ENCODE measurements around the gene MSLN. TPM values are rescaled to one million over a fixed set of nuclear protein-coding genes. Genes with fewer than 3 reads are reported as not detected.
A peak's percentile ranks its signal among the peaks of the same experiment; 100 is the strongest.

MSLN gene
- total and polyA plus RNA-seq, 8 donors, result 0.92 to 83.7 (median 5.2) TPM; not detected in 1

- intact Hi-C loops (cut with DNase I; ENCODE audit: low total_unique reads), result no loop called here
- DNase-seq, result no peak
- Histone ChIP-seq H3K27me3 (peaks cover 0 to 51% (median 24%) of the 10 kb centered on the region in 3 donors), H3K27ac (no peak overlapping the region), H3K4me3 (no peak overlapping the region), H3K4me1 (peaks cover 49 to 65% (median 60%) of the 10 kb centered on the region in 4 donors), H3K36me3 (peaks cover 0 to 8% (median 0%) of the 10 kb centered on the region in 4 donors), H3K9me3 (no peaks in the 10 kb centered on the region)
- WGBS, 5 donors, result 65 to 72% (median 69%) methylated on average over 11 to 29 of the region's 29 CpGs
- TF ChIP-seq CTCF (IDR thresholded peaks at IDR 0.05) (no peak), POLR2AphosphoS5 (IDR thresholded peaks at IDR 0.05) (no peak), EP300 (IDR thresholded peaks at IDR 0.05) (no peak), POLR2A (IDR thresholded peaks at IDR 0.05) (no peak)
Measured at GRCh38 chr16:724188-725040, 36.1 kb upstream of the MSLN start.

- no peak for TF ChIP-seq POLR2AphosphoS5 (IDR thresholded peaks at IDR 0.05)
- TF ChIP-seq EP300 (IDR thresholded peaks at IDR 0.05), result no peak
- TF ChIP-seq CTCF (IDR thresholded peaks at IDR 0.05), result no peak
- no peak for TF ChIP-seq POLR2A (IDR thresholded peaks at IDR 0.05)
- 44 to 82% (median 68%) methylated on average over 3 to 7 of the region's 7 CpGs for whole genome bisulfite sequencing, 5 donors
- no peak for DNase-seq
- intact Hi-C loops (cut with DNase I; ENCODE audit: low total_unique reads), result no loop called here
- Histone ChIP-seq H3K4me1 (peaks cover 46 to 59% (median 54%) of the 10 kb centered on the region in 4 donors), H3K27me3 (peaks cover 0 to 52% (median 24%) of the 10 kb centered on the region in 3 donors), H3K36me3 (peaks cover 0 to 13% (median under 1%) of the 10 kb centered on the region in 4 donors), H3K4me3 (no peak overlapping the region), H3K9me3 (no peaks in the 10 kb centered on the region), H3K27ac (no peak overlapping the region)
Measured at GRCh38 chr16:725041-725376, 35.5 kb upstream of the MSLN start.

GRCh38 chr16:725463-726187 is 34.9 kb upstream of the MSLN start:
- TF ChIP-seq CTCF (IDR thresholded peaks at IDR 0.05), result no peak
- TF ChIP-seq POLR2A (IDR thresholded peaks at IDR 0.05), result no peak
- no peak for TF ChIP-seq POLR2AphosphoS5 (IDR thresholded peaks at IDR 0.05)
- no peak for TF ChIP-seq EP300 (IDR thresholded peaks at IDR 0.05)
- no peak overlapping the region for H3K4me3 ChIP-seq
- peaks cover 0 to 19% (median 6%) of the 10 kb centered on the region in 4 donors for H3K36me3 ChIP-seq
- peaks cover 40 to 53% (median 48%) of the 10 kb centered on the region in 4 donors for H3K4me1 ChIP-seq
- no peaks in the 10 kb centered on the region for H3K9me3 ChIP-seq
- peaks cover 0 to 52% (median 24%) of the 10 kb centered on the region in 3 donors for H3K27me3 ChIP-seq
- no peak for DNase-seq
- no peak overlapping the region for H3K27ac ChIP-seq
- intact Hi-C loops (cut with DNase I; ENCODE audit: low total_unique reads), result no loop called here
- 56 to 66% (median 58%) methylated on average over 7 to 23 of the region's 23 CpGs for WGBS, 5 donors

- TF ChIP-seq EP300 (IDR thresholded peaks at IDR 0.05), result no peak
- no peak for TF ChIP-seq POLR2A (IDR thresholded peaks at IDR 0.05)
- TF ChIP-seq POLR2AphosphoS5 (IDR thresholded peaks at IDR 0.05), result no peak
- no peak for TF ChIP-seq CTCF (IDR thresholded peaks at IDR 0.05)
- Histone ChIP-seq H3K9me3 (no peaks in the 10 kb centered on the region), H3K4me1 (peaks cover 38 to 51% (median 45%) of the 10 kb centered on the region in 4 donors), H3K27ac (no peak overlapping the region), H3K27me3 (peaks cover 0 to 52% (median 24%) of the 10 kb centered on the region in 3 donors), H3K4me3 (peak overlapping the region in 3 of 4 donors; percentile 48 to 69 (median 57)), H3K36me3 (peaks cover 0 to 24% (median 8%) of the 10 kb centered on the region in 4 donors)
- DNase-seq, result no peak
- intact Hi-C loops (cut with DNase I; ENCODE audit: low total_unique reads), result no loop called here
- WGBS, 5 donors, result 0 to 23% (median 19%) methylated on average over 2 to 9 of the region's 9 CpGs; no CpG with 5 or more reads in 1 of the 5 donors
Measured at GRCh38 chr16:726188-726437, 34.4 kb upstream of the MSLN start.
